Neural progenitor cell (in vitro differentiated cells): ENCODE measurements around the gene MRAP2. TPM values are rescaled to one million over a fixed set of nuclear protein-coding genes. Genes with fewer than 3 reads are reported as not detected.

Experiments used
- DNase-seq: peaks from one replicate; pipeline ENCODE4 v3.0.0-alpha.2; 2016; ENCODE audit warnings: low spot score
- H2AFZ ChIP-seq: fragments of 200-600 bp; sonication (generic); replicated peaks from 2 replicates; pipeline ENCODE4 v1.6.1; 2016; ENCODE audit warnings: antibody characterized with exemption
- H3F3A ChIP-seq: fragments of 200-600 bp; sonication (generic); 2 replicates; pipeline ENCODE4 v1.6.1; 2016; ENCODE audit warnings: antibody characterized with exemption, low read depth
- H3K27ac ChIP-seq: fragments of 200-600 bp; sonication (generic); 2 replicates; pipeline ENCODE4 v1.5.1; 2016; ENCODE audit warnings: mild to moderate bottlenecking
- H3K27me3 ChIP-seq: fragments of 200-600 bp; sonication (generic); 2 replicates; pipeline ENCODE4 v1.6.1; 2016; ENCODE audit warnings: mild to moderate bottlenecking, moderate library complexity
- H3K36me3 ChIP-seq: fragments of 200-600 bp; sonication (generic); 2 replicates; pipeline ENCODE4 v1.5.1; 2016
- H3K4me1 ChIP-seq: fragments of 200-600 bp; sonication (generic); 2 replicates; pipeline ENCODE4 v1.6.1; 2016; ENCODE audit warnings: mixed run types
- H3K4me2 ChIP-seq: fragments of 200-600 bp; sonication (generic); 2 replicates; pipeline ENCODE4 v1.6.1; 2016
- H3K4me3 ChIP-seq: fragments of 200-600 bp; sonication (generic); 2 replicates; pipeline ENCODE4 v1.5.1; 2016
- H3K79me2 ChIP-seq: fragments of 200-600 bp; sonication (generic); 2 replicates; pipeline ENCODE4 v1.6.1; 2016; ENCODE audit warnings: low read depth
- H3K9ac ChIP-seq: fragments of 200-600 bp; sonication (generic); 2 replicates; pipeline ENCODE4 v1.6.1; 2016
- H3K9me3 ChIP-seq: fragments of 200-600 bp; sonication (generic); 2 replicates; pipeline ENCODE4 v1.5.1; 2016; ENCODE audit warnings: low read depth
- H4K20me1 ChIP-seq: fragments of 200-600 bp; sonication (generic); 2 replicates; pipeline ENCODE4 v1.6.1; 2016; ENCODE audit warnings: low read depth
- H3K27ac Mint-ChIP-seq: 3 replicates; pipeline ENCODE4 v1.8.0; 2021; ENCODE audit warnings: mixed read lengths
- H3K27me3 Mint-ChIP-seq: 2 replicates; pipeline ENCODE4 v1.8.0; 2022; ENCODE audit warnings: low read depth, mild to moderate bottlenecking, inconsistent platforms, moderate library complexity, mixed read lengths; ENCODE audit not compliant: insufficient read depth
- H3K36me3 Mint-ChIP-seq: 3 replicates; pipeline ENCODE4 v1.8.0; 2021; ENCODE audit warnings: mixed read lengths
- H3K4me1 Mint-ChIP-seq: 3 replicates; pipeline ENCODE4 v1.8.0; 2021; ENCODE audit warnings: mixed read lengths
- H3K4me3 Mint-ChIP-seq: 3 replicates; pipeline ENCODE4 v1.8.0; 2021; ENCODE audit warnings: mild to moderate bottlenecking, moderate library complexity, mixed read lengths
- H3K9me3 Mint-ChIP-seq: 3 replicates; pipeline ENCODE4 v1.8.0; 2020; ENCODE audit warnings: mixed read lengths
- CTCF ChIP-seq: fragments of 200-600 bp; sonication (generic); IDR thresholded peaks from 2 replicates; pipeline ENCODE4 v1.5.1; 2017; ENCODE audit warnings: antibody characterized with exemption, mild to moderate bottlenecking
- EZH2 ChIP-seq: fragments of 200-600 bp; sonication (generic); IDR thresholded peaks from 2 replicates; pipeline ENCODE4 v1.6.1; 2017; ENCODE audit warnings: antibody characterized with exemption, mild to moderate bottlenecking, moderate library complexity
- EZH2phosphoT487 ChIP-seq: fragments of 200-600 bp; sonication (generic); IDR thresholded peaks from 2 replicates; pipeline ENCODE4 v1.6.1; 2017; ENCODE audit warnings: antibody characterized with exemption
- total RNA-seq: library from RNA; depleted of rRNA; stranded (reverse); fragments of >200 nt; gene quantifications from 2 replicates; pipeline ENCODE4 v1.2.3, GENCODE V29; 2015; ENCODE audit warnings: low replicate concordance

The MRAP2 gene
- total RNA-seq, 1 donor from 2014 or later, result 0.75 TPM

GRCh38 chr6:84017709-84018452 is 15.7 kb upstream of the MRAP2 start:
- H3K9ac ChIP-seq, result no peak overlapping the region
- no peaks in the 10 kb centered on the region for H3K9me3 ChIP-seq
- no peaks in the 10 kb centered on the region for H3F3A ChIP-seq
- peaks cover 2% of the 10 kb centered on the region for H3K9me3 Mint-ChIP-seq
- H3K27me3 Mint-ChIP-seq, result peaks cover 3% of the 10 kb centered on the region
- peaks cover 9% of the 10 kb centered on the region for H3K4me1 Mint-ChIP-seq
- no peak overlapping the region for H3K4me2 ChIP-seq
- TF ChIP-seq EZH2 (no peak), EZH2phosphoT487 (no peak), CTCF (no peak)
- H3K27ac Mint-ChIP-seq, result no peak overlapping the region
- no peak for DNase-seq
- no peaks in the 10 kb centered on the region for H4K20me1 ChIP-seq
- H3K4me3 Mint-ChIP-seq, result no peak overlapping the region
- no peaks in the 10 kb centered on the region for H3K79me2 ChIP-seq
- no peak overlapping the region for H3K4me3 ChIP-seq
- no peak overlapping the region for H3K27ac ChIP-seq
- H3K27me3 ChIP-seq, result no peaks in the 10 kb centered on the region
- no peaks in the 10 kb centered on the region for H3K36me3 Mint-ChIP-seq
- no peak overlapping the region for H2AFZ ChIP-seq
- H3K4me1 ChIP-seq, result no peaks in the 10 kb centered on the region
- no peaks in the 10 kb centered on the region for H3K36me3 ChIP-seq

- H3K36me3 ChIP-seq, result no peaks in the 10 kb centered on the region
- no peak overlapping the region for H3K4me2 ChIP-seq
- TF ChIP-seq EZH2, result no peak
- H3K9me3 ChIP-seq, result no peaks in the 10 kb centered on the region
- peaks cover 9% of the 10 kb centered on the region for H3K4me1 Mint-ChIP-seq
- no peak overlapping the region for H2AFZ ChIP-seq
- H3K4me3 Mint-ChIP-seq, result no peak overlapping the region
- no peaks in the 10 kb centered on the region for H3K79me2 ChIP-seq
- H3K27ac ChIP-seq, result no peak overlapping the region
- no peak for DNase-seq
- H3K27me3 Mint-ChIP-seq, result peaks cover 3% of the 10 kb centered on the region
- no peak overlapping the region for H3K4me3 ChIP-seq
- no peaks in the 10 kb centered on the region for H3K27me3 ChIP-seq
- H3K4me1 ChIP-seq, result no peaks in the 10 kb centered on the region
- H3K27ac Mint-ChIP-seq, result peak overlapping the region; percentile 33
- H4K20me1 ChIP-seq, result no peaks in the 10 kb centered on the region
- H3K9me3 Mint-ChIP-seq, result peaks cover 2% of the 10 kb centered on the region
- no peaks in the 10 kb centered on the region for H3K36me3 Mint-ChIP-seq
- H3F3A ChIP-seq, result no peaks in the 10 kb centered on the region
- H3K9ac ChIP-seq, result no peak overlapping the region
These were observed 15.0 kb upstream of the MRAP2 start for GRCh38 chr6:84018453-84019061.

- H2AFZ ChIP-seq, result no peak overlapping the region
- H3K9me3 ChIP-seq, result no peaks in the 10 kb centered on the region
- H3K4me1 ChIP-seq, result no peaks in the 10 kb centered on the region
- no peaks in the 10 kb centered on the region for H3K27me3 ChIP-seq
- Mint-ChIP-seq H3K4me1 (peaks cover 7% of the 10 kb centered on the region), H3K27me3 (peaks cover 3% of the 10 kb centered on the region), H3K27ac (no peak overlapping the region), H3K9me3 (peaks cover 2% of the 10 kb centered on the region), H3K4me3 (no peak overlapping the region), H3K36me3 (no peaks in the 10 kb centered on the region)
- H3K27ac ChIP-seq, result no peak overlapping the region
- no peaks in the 10 kb centered on the region for H3F3A ChIP-seq
- H4K20me1 ChIP-seq, result no peaks in the 10 kb centered on the region
- no peaks in the 10 kb centered on the region for H3K79me2 ChIP-seq
- no peak overlapping the region for H3K4me3 ChIP-seq
- no peaks in the 10 kb centered on the region for H3K36me3 ChIP-seq
- no peak for DNase-seq
- H3K9ac ChIP-seq, result no peak overlapping the region
- no peak overlapping the region for H3K4me2 ChIP-seq
- TF ChIP-seq EZH2, result no peak
- no peak for TF ChIP-seq EZH2phosphoT487
- TF ChIP-seq CTCF, result no peak
These were observed 14.3 kb upstream of the MRAP2 start for GRCh38 chr6:84019141-84019841.
